NK-92 (cell line): ENCODE data around the gene RNU7-1.

Source experiments
- DNase-seq: peaks from one replicate; lab custom pipeline; 2025; ENCODE audit not compliant: unreplicated experiment; lab: John Stamatoyannopoulos, UW

The RNU7-1 gene

GRCh38 chr12:6936636-6937480, 6.8 kb upstream of the RNU7-1 start:
- DNase-seq, result no peak

GRCh38 chr12:6937481-6938352, 5.9 kb upstream of the RNU7-1 start:
- peak; percentile 53 for DNase-seq

GRCh38 chr12:6938353-6939190, 5.0 kb upstream of the RNU7-1 start:
- DNase-seq, result no peak

- DNase-seq, result no peak
Observed at GRCh38 chr12:6939191-6939540, 4.5 kb upstream of the RNU7-1 start.

GRCh38 chr12:6941267-6941666, 2.3 kb upstream of the RNU7-1 start:
- DNase-seq, result no peak

- DNase-seq, result no peak
Observed at GRCh38 chr12:6941782-6942181, 1.8 kb upstream of the RNU7-1 start.

- DNase-seq, result no peak
Observed at GRCh38 chr12:6942331-6942665, 1.3 kb upstream of the RNU7-1 start.

GRCh38 chr12:6943389-6943721, 261 bp upstream of the RNU7-1 start:
- no peak for DNase-seq

- no peak for DNase-seq
Observed at GRCh38 chr12:6944381-6945186, 968 bp downstream of the RNU7-1 start.

- DNase-seq, result no peak
Observed at GRCh38 chr12:6945613-6946012, 2.0 kb downstream of the RNU7-1 start.

GRCh38 chr12:6946033-6946919, 2.7 kb downstream of the RNU7-1 start:
- no peak for DNase-seq

- DNase-seq, result no peak
Observed at GRCh38 chr12:6946920-6947374, 3.3 kb downstream of the RNU7-1 start.

- DNase-seq, result no peak
Observed at GRCh38 chr12:6947615-6948014, 4.0 kb downstream of the RNU7-1 start.

- no peak for DNase-seq
Observed at GRCh38 chr12:6948873-6949594, 5.4 kb downstream of the RNU7-1 start.

GRCh38 chr12:6950401-6950801, 6.8 kb downstream of the RNU7-1 start:
- no peak for DNase-seq

- DNase-seq, result no peak
Observed at GRCh38 chr12:6950811-6951540, 7.4 kb downstream of the RNU7-1 start, which contains the start of gene PTPN6. Gene PTPN6 (plus strand): TSS chr12:6951356. CDS start chr12:6951513, 157 bp downstream.

GRCh38 chr12:6951551-6952120, 8.0 kb downstream of the RNU7-1 start:
- DNase-seq, result no peak
